IMR-90 (cell line): ENCODE results near the gene DNAJC27. TPM values are rescaled to one million over a fixed set of nuclear protein-coding genes. Genes with fewer than 3 reads are reported as not detected.

Source experiments
- ATAC-seq: fragments of 200-7000 bp; cut with Tn5 transposase; 2 replicates; pipeline ENCODE4 v1.9.1; 2020; ENCODE audit warnings: low read depth, mild to moderate bottlenecking, moderate library complexity
- BruUV-seq: library from RNA; stranded (reverse); fragments of 400-500 nt; replicated peaks from 2 replicates; lab custom pipeline; 2021; lab: Mats Ljungman, UMichigan
- CTCF ChIA-PET: fragments of 300-600 bp; formaldehyde crosslinking; extraction: SDS; loops from one replicate; lab custom pipeline; 2021; ENCODE audit warnings: antibody characterized with exemption; lab: Yijun Ruan, JAX
- POLR2A ChIA-PET: fragments of 300-600 bp; sonication (Branson Sonifier 250); formaldehyde crosslinking; loops from one replicate; lab custom pipeline; 2022; ENCODE audit warnings: antibody characterized with exemption; ENCODE audit not compliant: unreplicated experiment; lab: Charles Lee
- DNase-seq: peaks from one replicate; pipeline ENCODE4 v3.0.0; 2013
- H2AFZ ChIP-seq: replicated peaks from 2 replicates; pipeline ENCODE3; 2013; ENCODE audit warnings: low read length, mild to moderate bottlenecking; ENCODE audit not compliant: poor library complexity
- H2AK5ac ChIP-seq: 2 replicates; pipeline ENCODE4 v1.6.1; 2013; ENCODE audit warnings: low read depth, low read length, inconsistent platforms
- H2AK9ac ChIP-seq: replicated peaks from 2 replicates; pipeline ENCODE3; 2013; ENCODE audit warnings: mild to moderate bottlenecking, low read depth, low read length, moderate library complexity; ENCODE audit not compliant: poor library complexity
- H2BK120ac ChIP-seq: 2 replicates; pipeline ENCODE4 v1.6.1; 2013; ENCODE audit warnings: low read depth, low read length, inconsistent platforms
- H2BK15ac ChIP-seq: 3 replicates; pipeline ENCODE4 v1.6.1; 2013; ENCODE audit warnings: low read depth, low read length, inconsistent platforms
- H2BK20ac ChIP-seq: 2 replicates; pipeline ENCODE4 v1.6.1; 2013; ENCODE audit warnings: low read depth, mild to moderate bottlenecking, inconsistent platforms, low read length, moderate library complexity
- H2BK5ac ChIP-seq: 2 replicates; pipeline ENCODE4 v1.6.1; 2013; ENCODE audit warnings: mild to moderate bottlenecking, low read depth, low read length, inconsistent platforms; ENCODE audit not compliant: poor library complexity, severe bottlenecking
- H3K14ac ChIP-seq: replicated peaks from 2 replicates; pipeline ENCODE4 v1.6.1; 2013; ENCODE audit warnings: low read depth, low read length, inconsistent platforms
- H3K18ac ChIP-seq: 2 replicates; pipeline ENCODE4 v1.6.1; 2013; ENCODE audit warnings: low read depth, low read length, control low read depth
- H3K23ac ChIP-seq: 2 replicates; pipeline ENCODE4 v1.6.1; 2013; ENCODE audit warnings: low read depth, low read length, inconsistent platforms
- H3K27ac ChIP-seq: 2 replicates; pipeline ENCODE4 v1.5.1; 2013; ENCODE audit warnings: mild to moderate bottlenecking, control low read depth, low read length; ENCODE audit not compliant: insufficient read depth
- H3K27me3 ChIP-seq: 2 replicates; pipeline ENCODE4 v1.6.1; 2013; ENCODE audit warnings: low read length; ENCODE audit not compliant: control insufficient read depth, insufficient read depth
- H3K36me3 ChIP-seq: 2 replicates; pipeline ENCODE4 v1.6.1; 2013; ENCODE audit warnings: low read length, mixed read lengths; ENCODE audit not compliant: control insufficient read depth, insufficient read depth
- H3K4ac ChIP-seq: 2 replicates; pipeline ENCODE4 v1.6.1; 2013; ENCODE audit warnings: low read depth, low read length, inconsistent platforms
- H3K4me1 ChIP-seq: 2 replicates; pipeline ENCODE4 v1.6.1; 2013; ENCODE audit warnings: low read length, mixed read lengths; ENCODE audit not compliant: control insufficient read depth, insufficient read depth
- H3K4me2 ChIP-seq: 2 replicates; pipeline ENCODE4 v1.6.1; 2013; ENCODE audit warnings: low read depth, mild to moderate bottlenecking, control low read depth, low read length, moderate library complexity
- H3K4me3 ChIP-seq: 2 replicates; pipeline ENCODE4 v1.5.1; 2013; ENCODE audit warnings: low read depth, mild to moderate bottlenecking, control low read depth, low read length, moderate library complexity; ENCODE audit not compliant: insufficient read depth
- H3K56ac ChIP-seq: 2 replicates; pipeline ENCODE4 v1.6.1; 2013; ENCODE audit warnings: low read length, inconsistent platforms; ENCODE audit not compliant: insufficient read depth; ENCODE audit errors: extremely low read depth
- H3K79me1 ChIP-seq, 2 experiments: 2 replicates each; pipeline ENCODE4 v1.6.1; 2013; ENCODE audit warnings: low read length in 2 of 2, inconsistent platforms in 1 of 2, low read depth in 1 of 2
- H3K9ac ChIP-seq: 2 replicates; pipeline ENCODE4 v1.6.1; 2013; ENCODE audit warnings: low read depth, low read length, control low read depth
- H3K9me1 ChIP-seq: 2 replicates; pipeline ENCODE4 v1.6.1; 2013; ENCODE audit warnings: low read length, inconsistent platforms; ENCODE audit not compliant: insufficient read depth
- H3K9me3 ChIP-seq: 2 replicates; pipeline ENCODE4 v1.6.1; 2013; ENCODE audit warnings: low read length; ENCODE audit not compliant: control insufficient read depth, insufficient read depth
- H4K20me1 ChIP-seq: 2 replicates; pipeline ENCODE4 v1.6.1; 2013; ENCODE audit warnings: low read length, inconsistent platforms; ENCODE audit not compliant: insufficient read depth
- H4K5ac ChIP-seq: 2 replicates; pipeline ENCODE4 v1.6.1; 2013; ENCODE audit warnings: mild to moderate bottlenecking, low read depth, low read length, control low read depth
- H4K8ac ChIP-seq, 2 experiments: 2 replicates each; pipeline ENCODE4 v1.6.1; 2013; ENCODE audit warnings: low read depth in 2 of 2, low read length in 2 of 2, control low read depth in 1 of 2, inconsistent platforms in 1 of 2
- H4K91ac ChIP-seq: 2 replicates; pipeline ENCODE4 v1.6.1; 2013; ENCODE audit warnings: low read depth, low read length, inconsistent platforms; ENCODE audit not compliant: insufficient read depth
- BHLHE40 ChIP-seq: fragments of 150-350 bp; IDR thresholded peaks from 2 replicates; pipeline ENCODE4 v1.6.1; 2016; ENCODE audit warnings: mild to moderate bottlenecking, low read depth, low read length
- CEBPB ChIP-seq: IDR thresholded peaks from 2 replicates; pipeline ENCODE4 v1.6.1; 2012; ENCODE audit warnings: low read depth, low read length, improper control_type of control experiment
- CHD1 ChIP-seq: IDR thresholded peaks from 2 replicates; pipeline ENCODE4 v1.6.1; 2012; ENCODE audit warnings: low read depth, low read length, improper control_type of control experiment
- MAZ ChIP-seq: IDR thresholded peaks from 2 replicates; pipeline ENCODE4 v1.6.1; 2012; ENCODE audit warnings: low read depth, mild to moderate bottlenecking, low read length, improper control_type of control experiment, moderate library complexity, borderline replicate concordance
- MXI1 ChIP-seq: IDR thresholded peaks from 2 replicates; pipeline ENCODE4 v1.6.1; 2012; ENCODE audit warnings: low read depth, mild to moderate bottlenecking, low read length, moderate library complexity, borderline replicate concordance
- NFE2L2 ChIP-seq: fragments of 150-350 bp; IDR thresholded peaks from 2 replicates; pipeline ENCODE4 v1.6.1; 2016; ENCODE audit warnings: low read depth, mild to moderate bottlenecking, low read length
- RAD21 ChIP-seq: IDR thresholded peaks from 2 replicates; pipeline ENCODE4 v1.6.1; 2012; ENCODE audit warnings: low read length, improper control_type of control experiment
- RCOR1 ChIP-seq: IDR thresholded peaks from 2 replicates; pipeline ENCODE4 v1.6.1; 2012; ENCODE audit warnings: mild to moderate bottlenecking, low read length, improper control_type of control experiment; ENCODE audit not compliant: insufficient replicate concordance
- RFX5 ChIP-seq: IDR thresholded peaks from 2 replicates; pipeline ENCODE4 v1.8.0; 2012; ENCODE audit warnings: low read depth, mild to moderate bottlenecking, low read length, moderate library complexity
- WGBS, 2 experiments: methylation state at CpG; one replicate each; pipeline versions ENCODE4 v1.1.5 to v1.1.7; 2013; ENCODE audit warnings: missing lambda C conversion rate in 2 of 2; ENCODE audit not compliant: insufficient read length in 1 of 2; ENCODE audit errors: extremely low coverage in 2 of 2; 5-methylcytosine and 5-hydroxymethylcytosine counted together
- dilution Hi-C: fragments of 300-500 bp; cut with HindIII; formaldehyde crosslinking; loops from one replicate; pipeline ENCODE4 v1.14.3; 2018; ENCODE audit warnings: low sequenced_read_pairs; ENCODE audit not compliant: unreplicated experiment
- in situ Hi-C: fragments of 300-500 bp; cut with MboI; formaldehyde crosslinking; loops from 3 replicates; pipeline ENCODE4 v1.14.3; 2019; ENCODE audit warnings: low sequenced_read_pairs, inconsistent platforms, mixed read lengths
- intact Hi-C: fragments of 100-400 bp; cut with micrococcal nuclease; formaldehyde crosslinking; loops from 2 replicates; pipeline ENCODE4 v1.10.0; 2022
- polyA plus RNA-seq, 3 experiments: library from polyadenylated mRNA; depleted of rRNA; stranded (reverse); fragments of >200 nt; gene quantifications; 2 replicates each; pipeline ENCODE4 v1.2.3, GENCODE V29; 2012; ENCODE audit warnings: low replicate concordance in 1 of 3
- total RNA-seq: library from RNA; depleted of rRNA; stranded (reverse); fragments of >200 nt; gene quantifications from 2 replicates; pipeline ENCODE4 v1.2.3, GENCODE V29; 2012

Gene DNAJC27
- total and polyA plus RNA-seq, 2 of the 4 experiments (the other 2 are of a cell fraction): 1.6 to 2.0 TPM

DNA sequence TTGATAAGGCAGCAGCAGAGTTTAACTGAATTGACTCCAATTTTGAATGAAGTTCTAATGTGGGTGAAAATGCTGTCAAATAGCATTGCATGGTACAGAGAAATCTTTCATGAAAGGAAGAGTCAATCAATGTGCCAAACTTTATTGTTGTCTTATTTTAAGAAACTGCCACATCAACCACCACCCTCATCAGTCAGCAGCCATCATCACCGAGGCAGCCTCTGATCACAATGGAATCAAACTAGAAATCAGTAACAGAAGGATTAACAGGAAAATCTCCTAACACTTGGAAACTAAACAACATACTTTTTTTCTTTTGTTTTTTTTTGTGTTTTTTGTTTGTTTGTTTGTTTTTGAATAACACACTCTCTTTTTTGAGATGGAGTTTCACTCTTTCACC lies 9.9 kb downstream of the DNAJC27 start:
- Histone ChIP-seq H3K14ac (no peak overlapping the region), H2AK5ac (no peak overlapping the region), H3K9ac (no peak overlapping the region), H4K91ac (no peak overlapping the region), H3K4me1 (no peaks in the 10 kb centered on the region), H2BK15ac (no peak overlapping the region), H3K9me1 (0 out of 2 replicates have a peak, but pooled peaks cover 2% of the 10 kb centered on the region), H3K18ac (no peak overlapping the region), H3K4me3 (no peak overlapping the region), H2BK120ac (no peak overlapping the region), H3K4ac (no peak overlapping the region), H2BK20ac (no peak overlapping the region), H3K36me3 (peaks cover 14% of the 10 kb centered on the region), H4K20me1 (no peaks in the 10 kb centered on the region), H3K79me1 (0 out of 4 replicates have a peak, but pooled peaks cover 0 to 3% of the 10 kb centered on the region in 2 experiments), H3K56ac (no peak overlapping the region), H3K27ac (no peak overlapping the region), H3K4me2 (no peak overlapping the region), H3K27me3 (no peaks in the 10 kb centered on the region), H2AFZ (no peak overlapping the region), H3K9me3 (no peaks in the 10 kb centered on the region), H3K23ac (no peak overlapping the region), H4K5ac (no peak overlapping the region), H2BK5ac (no peak overlapping the region), H2AK9ac (no peak overlapping the region), H4K8ac (no peak overlapping the region)
- intact Hi-C loops: no loop called here
- no peak for TF ChIP-seq MAZ
- no peak for TF ChIP-seq CEBPB
- no peak for TF ChIP-seq MXI1
- no peak for TF ChIP-seq NFE2L2
- no peak for TF ChIP-seq RFX5
- no peak for TF ChIP-seq RAD21
- TF ChIP-seq BHLHE40: no peak
- TF ChIP-seq CHD1: no peak
- no peak for TF ChIP-seq RCOR1
- dilution Hi-C loops: no loop called here
- no CpG with 5 or more reads among the region's 1 CpG for WGBS, 2 experiments
- in situ Hi-C loops: no loop called here
- no peak for DNase-seq
- ChIA-PET POLR2A (interaction anchor here (0.8 kb wide), 1 partner anchor 879 kb away, joined by 7 read pairs; no protein-coding TSS in a partner anchor), CTCF (no interaction called here)
- no TSS peak for BruUV-seq
- ATAC-seq: no peak
